Activated T-helper 1 cell treated with anti-CD3 and anti-CD28 coated beads, Interleukin-2, amount 50 U/mL, for 16 hours (primary cell): Measurements from ENCODE around the gene CTCF.
A peak's percentile ranks its signal among the peaks of the same experiment; 100 is the strongest.
"Not testable (repeated sequence)": the region's sequence is repeated elsewhere in the genome, so short reads cannot be mapped to it uniquely, and the experiment has no call there.

ENCODE experiments used
- DNase-seq, 2 donors: peaks; one replicate each; pipeline ENCODE4 v3.0.0-alpha.2; 2020; ENCODE audit warnings: low read depth in 1 of 2, low spot score in 1 of 2

Gene CTCF

GRCh38 chr16:67533987-67534386 is 28.3 kb upstream of the CTCF start:
- DNase-seq = not testable (repeated sequence)

GRCh38 chr16:67534431-67534830 is 27.9 kb upstream of the CTCF start:
- DNase-seq = no peak

- DNase-seq = no peak
These were observed 27.1 kb upstream of the CTCF start for GRCh38 chr16:67535201-67535600.

- DNase-seq = peak in 1 of 2 donors; percentile 48
These were observed 25.1 kb upstream of the CTCF start for GRCh38 chr16:67537270-67537635.

DNA sequence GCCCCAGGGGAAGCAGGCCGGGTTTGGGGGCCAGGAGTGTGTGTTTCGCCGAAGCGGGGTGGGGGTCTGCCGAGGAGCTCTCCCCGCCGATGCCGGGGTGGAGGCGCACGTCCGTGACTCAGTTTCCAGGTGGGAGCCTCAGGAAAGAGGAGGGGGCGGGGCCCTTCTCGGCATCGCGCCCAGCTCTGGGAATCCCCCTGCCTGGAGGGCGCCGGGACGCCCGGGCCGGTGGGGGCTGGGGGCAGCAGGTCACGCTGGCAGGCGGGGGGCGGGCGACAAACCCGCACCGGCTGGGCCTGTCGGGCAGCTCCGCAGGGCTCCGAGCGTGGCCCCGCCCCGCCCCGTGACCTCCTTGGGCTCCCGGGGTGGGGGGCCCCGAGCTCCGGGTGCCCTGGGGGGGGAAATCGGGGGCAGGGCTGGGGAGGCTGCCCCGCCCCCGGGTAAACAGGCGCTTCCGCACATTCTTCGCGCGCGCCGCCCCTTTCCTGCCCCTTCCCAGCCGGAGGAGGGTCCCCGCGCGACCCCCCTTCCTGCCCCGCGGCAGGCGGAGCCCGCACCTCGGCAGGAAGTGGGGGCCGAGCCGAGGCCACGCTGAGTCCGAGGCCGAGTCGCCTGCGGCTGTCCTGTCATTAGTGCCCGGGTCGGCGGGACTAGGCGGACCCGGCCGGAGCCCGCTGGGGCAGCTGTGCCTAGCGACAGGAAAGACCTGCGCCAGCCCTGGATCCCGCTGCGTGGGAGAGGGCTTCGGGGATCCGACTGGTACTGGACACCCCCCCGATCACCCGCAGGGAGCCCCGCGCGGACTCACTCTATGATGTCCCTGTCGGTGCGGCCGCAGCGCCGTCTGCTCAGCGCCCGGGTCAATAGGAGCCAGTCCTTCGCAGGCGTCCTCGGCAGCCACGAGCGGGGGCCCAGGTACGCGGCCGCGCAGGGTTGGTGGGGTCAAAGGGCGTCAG is 24.4 kb upstream of the CTCF start:
- DNase-seq = peak in 1 of 2 donors; percentile 56

GRCh38 chr16:67538666-67539101 is 23.6 kb upstream of the CTCF start:
- DNase-seq = no peak

DNA sequence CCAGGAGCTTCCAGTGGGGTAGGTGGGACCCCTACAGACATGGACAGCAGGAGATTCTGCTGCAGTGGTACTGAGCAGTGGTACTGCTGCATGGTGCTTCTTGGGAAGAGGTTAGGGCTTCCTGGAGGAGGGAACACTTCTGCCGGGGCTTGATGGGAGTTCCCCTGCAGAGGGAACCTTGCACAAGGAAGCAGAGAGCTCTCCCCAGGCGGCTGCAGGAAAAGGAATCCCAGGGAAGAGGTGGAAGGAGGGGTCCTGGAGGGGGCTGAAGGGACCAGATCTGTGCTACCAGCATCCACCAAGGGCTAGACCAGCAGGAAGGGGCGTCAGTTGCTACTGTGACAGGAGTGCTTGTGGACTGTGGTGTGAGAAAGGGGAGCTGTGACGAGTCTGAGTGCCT is 23.1 kb upstream of the CTCF start:
- DNase-seq = no peak

GRCh38 chr16:67539691-67540635 is 22.4 kb upstream of the CTCF start:
- no peak for DNase-seq

DNA sequence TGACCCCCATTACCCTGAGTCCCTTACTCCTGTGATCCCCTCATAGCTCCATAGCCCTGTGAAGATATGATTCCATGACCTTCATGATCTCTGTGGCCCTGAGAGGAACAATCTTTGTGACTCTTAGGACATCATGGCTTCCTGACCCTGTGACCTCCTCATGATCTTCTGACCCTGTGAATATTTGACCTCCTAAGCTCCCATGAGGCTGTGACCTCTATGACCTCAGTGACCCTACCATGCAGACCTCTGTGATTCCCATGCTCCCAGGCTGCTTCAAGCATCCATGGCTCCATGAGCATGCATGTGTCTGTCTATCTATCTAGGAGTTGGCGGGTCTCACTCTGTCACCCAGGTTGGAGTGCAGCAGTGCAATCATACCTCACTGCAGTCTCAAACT is 21.6 kb upstream of the CTCF start:
- DNase-seq = no peak

GRCh38 chr16:67541391-67542263 is 20.7 kb upstream of the CTCF start:
- DNase-seq = no peak

- peak in 1 of 2 donors; percentile 40 for DNase-seq
These were observed 19.9 kb upstream of the CTCF start for GRCh38 chr16:67542464-67542863.

DNA sequence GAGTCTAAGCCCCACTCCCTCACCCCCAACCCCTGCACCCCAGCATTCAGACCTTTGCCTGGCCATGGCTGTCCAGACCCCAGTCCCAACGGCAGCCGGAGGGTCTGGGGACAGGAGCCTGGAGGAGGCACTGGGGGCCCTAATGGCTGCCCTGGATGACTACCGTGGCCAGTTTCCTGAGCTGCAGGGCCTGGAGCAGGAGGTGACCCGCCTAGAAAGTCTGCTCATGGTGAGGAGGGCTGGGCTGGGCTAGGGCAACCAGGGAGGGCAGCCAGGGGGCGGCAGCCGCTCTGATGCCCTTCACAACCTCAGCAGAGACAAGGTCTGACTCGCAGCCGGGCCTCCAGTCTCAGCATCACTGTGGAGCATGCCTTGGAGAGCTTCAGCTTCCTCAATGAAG is 19.3 kb upstream of the CTCF start:
- DNase-seq = no peak

DNA sequence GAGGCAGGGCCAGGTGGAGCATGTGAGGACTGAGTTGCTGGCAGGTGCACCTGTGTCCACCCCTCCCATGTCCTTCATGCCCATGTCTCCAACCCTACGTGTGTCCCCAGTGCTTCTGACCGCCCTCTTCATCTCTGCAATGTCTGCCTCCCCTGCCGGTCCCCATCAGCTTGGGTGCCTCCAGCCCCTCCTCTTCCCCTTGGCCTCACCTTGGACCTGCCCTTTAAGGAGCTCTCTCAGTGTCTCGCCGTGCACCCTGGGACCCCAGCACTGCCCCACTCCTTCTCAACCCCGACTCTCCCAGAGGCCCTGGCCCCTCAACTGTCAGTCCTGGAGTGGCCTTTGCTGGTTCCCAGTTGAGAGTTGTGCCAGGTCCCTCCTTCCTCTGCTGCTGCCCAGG is 18.7 kb upstream of the CTCF start:
- DNase-seq = no peak

- DNase-seq = no peak
These were observed 17.9 kb upstream of the CTCF start for GRCh38 chr16:67544329-67544841.

DNA sequence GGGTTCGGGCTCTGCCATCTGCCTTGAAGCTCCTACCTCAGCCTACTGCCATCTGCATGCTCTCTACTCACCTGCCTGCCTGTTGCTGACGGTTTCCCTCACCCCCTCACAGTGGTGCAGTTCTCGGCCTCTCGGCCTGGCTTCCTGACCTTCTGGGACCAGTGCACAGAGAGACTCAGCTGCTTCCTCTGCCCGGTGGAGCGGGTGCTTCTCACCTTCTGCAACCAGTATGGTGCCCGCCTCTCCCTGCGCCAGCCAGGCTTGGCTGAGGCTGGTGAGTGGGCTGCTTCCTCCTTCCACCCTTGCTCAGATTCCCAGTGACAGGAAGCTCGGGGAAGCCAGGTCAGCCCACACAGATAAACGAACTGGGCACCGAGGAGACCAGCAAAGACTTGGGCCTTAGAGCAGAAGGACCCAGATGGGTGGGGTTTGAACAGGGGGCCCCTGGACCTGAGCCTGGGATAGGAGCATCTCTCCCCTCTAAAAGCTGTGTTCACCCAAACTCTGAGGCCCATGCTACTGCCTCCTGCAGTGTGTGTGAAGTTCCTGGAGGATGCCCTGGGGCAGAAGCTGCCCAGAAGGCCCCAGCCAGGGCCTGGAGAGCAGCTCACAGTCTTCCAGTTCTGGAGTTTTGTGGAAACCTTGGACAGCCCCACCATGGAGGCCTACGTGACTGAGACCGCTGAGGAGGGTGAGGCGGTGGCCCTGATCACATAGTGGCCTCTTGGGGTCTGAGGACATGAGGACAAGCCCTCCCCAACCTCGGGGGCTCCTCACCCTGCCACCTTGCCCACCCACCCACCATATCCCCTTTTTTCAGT is 17.3 kb upstream of the CTCF start:
- no peak for DNase-seq

DNA sequence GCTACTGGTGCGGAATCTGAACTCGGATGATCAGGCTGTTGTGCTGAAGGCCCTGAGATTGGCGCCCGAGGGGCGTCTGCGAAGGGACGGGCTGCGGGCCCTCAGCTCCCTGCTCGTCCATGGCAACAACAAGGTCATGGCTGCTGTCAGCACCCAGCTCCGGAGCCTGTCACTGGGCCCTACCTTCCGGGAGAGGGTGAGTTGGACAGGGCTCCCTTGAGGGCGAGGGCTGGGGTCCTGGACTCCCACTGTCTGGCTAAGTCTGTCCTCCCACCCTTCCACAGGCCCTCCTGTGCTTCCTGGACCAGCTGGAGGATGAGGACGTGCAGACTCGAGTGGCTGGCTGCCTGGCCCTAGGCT is 16.7 kb upstream of the CTCF start:
- no peak for DNase-seq

DNA sequence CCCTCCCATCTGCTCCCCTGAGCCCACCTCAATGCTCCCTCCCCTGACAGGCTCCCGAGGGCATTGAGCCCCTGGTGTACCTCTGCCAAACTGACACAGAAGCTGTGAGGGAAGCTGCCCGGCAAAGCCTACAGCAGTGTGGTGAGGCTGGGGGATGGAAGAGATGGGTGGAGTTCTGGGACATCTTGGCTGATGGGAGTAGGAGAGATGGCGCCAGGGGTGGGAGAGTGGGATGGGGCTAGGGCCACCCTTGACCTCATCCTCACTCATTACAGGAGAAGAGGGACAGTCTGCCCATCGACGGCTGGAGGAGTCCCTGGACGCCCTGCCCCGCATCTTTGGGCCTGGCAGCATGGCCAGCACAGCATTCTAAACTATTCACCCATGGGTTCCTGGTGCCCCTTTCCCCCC is 16.2 kb upstream of the CTCF start:
- DNase-seq = no peak

- DNase-seq = peak; percentile 56 to 60
These were observed 15.4 kb upstream of the CTCF start for GRCh38 chr16:67546761-67547422.
